Measurements from ENCODE around the gene USP12.
A peak's percentile ranks its signal among the peaks of the same experiment; 100 is the strongest.
"Not testable (repeated sequence)": the region's sequence is repeated elsewhere in the genome, so short reads cannot be mapped to it uniquely, and the experiment has no call there.

Gene USP12

DNA sequence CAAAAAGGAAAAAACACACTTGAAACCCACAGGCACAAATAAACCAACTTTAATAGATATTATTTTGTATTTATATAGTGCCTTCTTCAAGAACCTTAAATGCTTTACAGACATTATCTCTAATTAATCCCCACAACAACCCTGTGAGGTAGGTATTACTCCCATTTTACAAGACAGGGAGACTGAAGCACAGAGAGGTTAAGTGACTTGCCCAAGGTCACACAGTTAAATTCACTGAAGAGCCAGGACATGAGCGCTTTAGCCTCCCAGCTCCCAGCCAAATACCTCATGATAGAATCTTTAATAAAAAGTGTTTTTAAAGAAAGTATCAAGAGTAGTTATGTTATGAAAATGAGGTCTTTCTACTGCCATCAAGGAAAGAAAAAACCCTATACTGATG, 105.5 kb downstream of the USP12 start:
- H3K9me3 Mint-ChIP-seq (ENCODE audit: low read depth); H3K27ac Mint-ChIP-seq; H3K4me3 Mint-ChIP-seq; H3K27me3 Mint-ChIP-seq: not testable (repeated sequence)
- Mint-ChIP-seq H3K36me3 (peaks cover 18% of the 10 kb centered on the region), H3K4me1 (ENCODE audit: low read depth) (peaks cover 15% of the 10 kb centered on the region)

DNA sequence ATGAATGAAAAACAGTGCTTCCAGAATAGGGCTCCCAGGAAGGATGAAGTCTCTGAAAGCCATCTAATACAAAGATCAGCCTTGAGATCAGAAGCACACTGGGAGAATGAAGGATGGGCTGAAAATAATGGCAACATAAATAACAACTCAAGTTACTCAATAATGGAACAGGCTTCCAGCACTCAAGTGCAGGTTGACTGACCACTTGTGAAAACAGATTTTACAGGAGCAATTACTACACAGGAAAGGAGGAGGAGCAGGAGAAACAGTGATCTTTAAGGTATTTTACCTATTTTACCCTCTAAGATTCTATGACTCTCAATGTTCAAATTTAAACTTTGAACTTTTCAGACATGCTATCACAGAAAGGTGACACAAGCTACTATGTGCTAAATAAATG, 106.0 kb downstream of the USP12 start:
- Mint-ChIP-seq H3K9me3 (ENCODE audit: low read depth) (no peaks in the 10 kb centered on the region), H3K4me1 (ENCODE audit: low read depth) (peaks cover 15% of the 10 kb centered on the region), H3K27me3 (no peaks in the 10 kb centered on the region), H3K4me3 (no peak overlapping the region), H3K36me3 (peaks cover 18% of the 10 kb centered on the region), H3K27ac (no peak overlapping the region)

DNA sequence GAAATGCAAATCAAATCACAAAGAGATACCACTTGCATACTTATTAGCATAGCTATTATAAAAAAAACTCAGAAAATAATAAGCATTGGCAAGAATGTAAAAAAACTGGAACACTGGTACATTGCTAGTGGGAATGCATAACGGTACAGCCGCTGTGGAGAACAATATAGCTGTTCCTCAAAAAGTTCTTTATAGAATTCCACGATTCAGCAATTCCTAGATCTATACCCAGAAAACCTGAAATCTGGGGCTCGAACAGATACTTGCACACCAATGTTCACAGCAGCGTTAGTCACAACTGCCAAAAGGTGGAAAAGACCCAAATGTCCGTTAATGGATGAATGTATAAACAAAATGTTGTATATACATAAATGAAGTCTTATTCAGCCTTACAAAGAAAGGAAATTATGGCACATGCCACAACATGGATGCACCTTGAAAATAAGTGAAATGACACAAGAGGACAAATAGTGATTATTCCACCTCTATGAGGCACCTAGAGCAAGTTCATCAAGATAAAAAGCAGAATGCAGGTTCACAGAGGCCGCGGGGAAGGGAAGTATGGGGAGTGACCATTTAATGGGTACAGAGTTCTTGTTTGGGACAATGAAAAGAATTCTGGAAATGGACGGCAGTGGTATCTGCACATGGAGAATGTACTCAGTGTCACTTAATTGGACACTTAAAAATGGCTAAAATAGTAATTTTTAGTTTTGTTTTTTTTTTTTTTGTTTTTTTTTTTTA, 107.2 kb downstream of the USP12 start:
- Mint-ChIP-seq H3K9me3 (ENCODE audit: low read depth) (no peaks in the 10 kb centered on the region), H3K4me1 (ENCODE audit: low read depth) (peaks cover 15% of the 10 kb centered on the region), H3K36me3 (peaks cover 15% of the 10 kb centered on the region), H3K4me3 (no peak overlapping the region), H3K27me3 (no peaks in the 10 kb centered on the region), H3K27ac (no peak overlapping the region)

DNA sequence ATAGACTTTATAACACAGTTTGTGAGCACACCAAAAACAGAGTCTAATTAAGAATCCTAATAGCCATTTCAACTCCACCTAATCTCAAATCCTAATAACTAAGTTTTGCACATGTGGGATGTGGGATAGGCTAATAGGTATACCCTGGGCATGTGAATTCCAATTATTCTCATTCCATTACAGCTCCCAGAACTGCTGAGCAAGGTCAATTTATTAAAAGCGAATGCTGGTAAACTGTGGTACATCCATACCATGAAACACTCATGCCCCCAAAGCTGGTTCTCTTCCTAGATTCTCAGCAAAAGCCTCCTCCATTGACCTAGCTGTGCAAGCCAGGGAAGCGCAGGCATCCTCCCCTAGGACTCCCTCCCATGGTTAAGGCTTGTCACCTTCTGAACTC, 113.8 kb downstream of the USP12 start:
- no peak overlapping the region for H3K4me3 Mint-ChIP-seq
- H3K27me3 Mint-ChIP-seq: no peaks in the 10 kb centered on the region
- no peak overlapping the region for H3K27ac Mint-ChIP-seq
- no peaks in the 10 kb centered on the region for H3K9me3 Mint-ChIP-seq (ENCODE audit: low read depth)
- peaks cover 2% of the 10 kb centered on the region for H3K36me3 Mint-ChIP-seq
- peaks cover 19% of the 10 kb centered on the region for H3K4me1 Mint-ChIP-seq (ENCODE audit: low read depth)

DNA sequence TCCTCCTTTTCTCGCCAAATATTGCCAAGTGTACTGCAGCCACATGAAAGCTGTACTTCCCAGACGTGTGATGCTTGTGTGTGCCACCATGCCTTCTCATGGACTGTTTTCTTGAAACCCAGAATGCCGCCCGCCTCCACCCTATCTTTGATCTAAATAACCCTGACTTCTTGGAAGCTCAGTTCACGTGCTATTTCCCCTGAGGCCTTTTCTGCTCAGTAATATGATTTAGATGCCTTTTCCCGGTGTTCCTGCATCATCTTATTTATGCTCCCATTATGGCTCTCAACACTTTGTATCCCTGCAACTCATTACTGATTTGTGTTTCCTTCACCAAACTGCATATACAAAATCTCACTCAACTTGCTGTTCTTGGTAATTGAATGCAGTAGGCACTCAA, 116.1 kb downstream of the USP12 start:
- H3K27ac Mint-ChIP-seq: no peak overlapping the region
- H3K27me3 Mint-ChIP-seq: no peaks in the 10 kb centered on the region
- H3K36me3 Mint-ChIP-seq: peaks cover 7% of the 10 kb centered on the region
- no peak overlapping the region for H3K4me3 Mint-ChIP-seq
- H3K4me1 Mint-ChIP-seq (ENCODE audit: low read depth): peaks cover 19% of the 10 kb centered on the region
- H3K9me3 Mint-ChIP-seq (ENCODE audit: low read depth): no peaks in the 10 kb centered on the region

DNA sequence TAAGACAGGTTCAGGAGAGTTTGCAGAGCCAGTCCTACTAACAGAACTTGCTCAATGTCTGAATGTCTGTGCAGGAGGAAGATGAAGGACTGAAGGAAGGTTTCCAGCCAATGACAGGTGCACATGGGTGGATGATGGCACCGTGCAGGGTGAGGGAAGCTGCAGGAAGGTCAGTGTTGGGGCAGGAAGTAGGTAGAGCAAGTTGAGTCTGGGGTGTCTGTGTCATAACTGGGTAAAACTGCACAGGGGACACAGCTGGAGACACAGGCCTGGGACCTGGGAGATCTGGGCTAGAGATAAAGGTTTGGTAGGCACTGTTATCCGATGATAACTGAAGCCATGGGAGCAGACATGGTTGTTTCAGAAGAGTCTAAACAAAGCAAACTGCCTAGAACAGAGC, 116.9 kb downstream of the USP12 start:
- no peak overlapping the region for H3K27ac Mint-ChIP-seq
- H3K4me3 Mint-ChIP-seq: no peak overlapping the region

DNA sequence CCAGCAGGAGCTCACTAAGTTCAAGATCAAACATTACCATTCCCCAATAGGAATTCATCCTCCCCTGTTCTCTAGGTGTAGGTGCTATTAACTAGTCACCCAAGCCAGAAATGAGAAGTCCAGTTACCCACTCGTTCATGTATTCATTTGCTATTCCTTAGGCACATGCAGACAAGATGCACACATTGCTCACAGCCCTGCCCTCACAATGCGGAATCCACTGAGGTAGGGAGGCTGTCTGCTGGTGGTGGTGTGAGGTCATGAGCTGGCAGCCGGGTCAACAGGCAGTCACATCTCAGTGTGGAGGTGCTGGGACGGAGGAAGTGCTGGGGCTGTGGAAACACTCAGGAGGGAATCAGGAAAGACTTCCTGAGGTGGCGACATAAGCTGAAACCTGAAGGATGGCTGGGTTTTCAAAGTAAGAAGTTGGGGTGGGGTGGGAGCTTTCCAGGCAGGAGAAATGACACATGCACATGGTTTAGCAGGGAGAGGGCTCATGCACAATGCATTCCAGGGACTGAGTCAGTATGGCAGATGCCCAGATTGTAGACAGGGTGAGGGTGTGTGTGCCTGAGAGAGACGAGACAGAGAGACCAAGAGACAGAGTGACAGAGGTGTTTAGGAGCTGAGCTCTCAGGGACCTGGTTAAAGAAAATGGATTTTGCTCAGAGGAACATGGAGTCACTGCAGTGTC, 117.6 kb downstream of the USP12 start:
- no peaks in the 10 kb centered on the region for H3K9me3 Mint-ChIP-seq (ENCODE audit: low read depth)
- H3K4me3 Mint-ChIP-seq: no peak overlapping the region
- no peaks in the 10 kb centered on the region for H3K27me3 Mint-ChIP-seq
- H3K36me3 Mint-ChIP-seq: peaks cover 8% of the 10 kb centered on the region
- peaks cover 19% of the 10 kb centered on the region for H3K4me1 Mint-ChIP-seq (ENCODE audit: low read depth)
- H3K27ac Mint-ChIP-seq: no peak overlapping the region

More for the DNA sequence above, 116.9 kb downstream of the USP12 start:
- Mint-ChIP-seq H3K36me3 (peaks cover 8% of the 10 kb centered on the region), H3K27me3 (no peaks in the 10 kb centered on the region), H3K4me1 (ENCODE audit: low read depth) (peaks cover 19% of the 10 kb centered on the region), H3K9me3 (ENCODE audit: low read depth) (no peaks in the 10 kb centered on the region)

DNA sequence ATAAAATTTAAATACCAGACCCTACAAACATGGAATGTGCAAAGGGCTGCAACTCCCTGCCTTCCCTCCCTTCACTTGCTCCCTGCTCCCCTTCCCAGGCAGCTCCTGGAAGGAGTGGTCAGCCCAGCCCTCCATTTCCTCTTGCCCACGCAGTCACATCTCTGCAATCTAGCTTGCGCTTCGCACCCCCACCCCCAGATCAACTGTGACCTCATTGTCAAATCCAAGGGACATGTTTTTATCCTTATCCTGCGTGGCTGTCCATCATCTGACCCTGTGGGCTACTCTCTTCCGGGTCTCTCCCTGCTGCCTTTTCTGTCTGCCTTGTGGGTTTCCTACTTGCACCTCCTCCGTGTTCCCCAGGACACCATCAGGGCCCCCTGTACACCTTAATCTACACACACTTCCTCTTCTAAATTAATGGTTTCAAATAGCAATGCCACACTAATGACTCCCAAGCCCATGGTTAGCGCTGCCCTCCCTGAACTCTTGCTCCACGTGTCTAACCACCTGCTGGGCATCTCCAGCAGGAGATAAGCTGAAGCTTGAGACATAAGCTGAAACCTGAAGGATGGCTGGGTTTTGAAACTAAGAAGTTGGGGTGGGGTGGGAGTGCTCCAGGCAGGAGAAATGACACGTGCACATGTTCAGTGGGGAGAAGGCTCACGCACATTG, 118.3 kb downstream of the USP12 start:
- Mint-ChIP-seq H3K36me3 (peaks cover 8% of the 10 kb centered on the region), H3K9me3 (ENCODE audit: low read depth) (no peaks in the 10 kb centered on the region), H3K27me3 (no peaks in the 10 kb centered on the region), H3K27ac (peak overlapping the region; percentile 41), H3K4me1 (ENCODE audit: low read depth) (peaks cover 19% of the 10 kb centered on the region), H3K4me3 (no peak overlapping the region)

DNA sequence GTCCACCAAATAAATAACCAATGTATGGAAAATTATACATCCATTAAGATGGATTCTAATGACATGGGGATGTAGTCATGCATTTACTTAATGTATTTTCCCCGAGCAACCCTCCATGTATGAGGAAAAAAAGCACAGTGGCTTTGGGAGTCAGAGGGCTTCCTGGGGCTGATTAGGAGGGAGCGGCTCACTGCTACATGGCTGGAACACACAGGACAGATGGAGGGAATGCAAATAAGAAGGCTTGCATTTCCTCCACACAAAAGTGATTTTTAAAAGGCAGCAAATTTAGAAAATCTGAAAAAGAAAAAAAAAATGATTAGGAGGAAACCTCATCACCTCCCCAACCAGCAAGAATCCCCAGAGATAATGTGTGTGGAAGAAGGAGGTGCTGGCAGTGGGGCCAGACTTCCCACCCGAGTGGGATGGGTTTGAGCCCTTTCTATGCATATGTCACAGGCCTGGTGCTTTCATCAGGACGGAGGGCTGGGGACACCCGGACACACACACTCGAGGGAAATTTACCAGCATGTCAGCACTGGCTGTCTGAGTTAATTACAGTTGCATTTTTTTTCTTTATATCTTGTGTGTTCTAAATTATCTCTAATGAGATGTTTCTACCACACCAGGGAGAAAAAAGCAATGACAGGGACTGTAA, 118.9 kb downstream of the USP12 start:
- peak overlapping the region; percentile 31 for H3K27ac Mint-ChIP-seq
- H3K36me3 Mint-ChIP-seq: peaks cover 8% of the 10 kb centered on the region
- no peaks in the 10 kb centered on the region for H3K9me3 Mint-ChIP-seq (ENCODE audit: low read depth)
- H3K27me3 Mint-ChIP-seq: no peaks in the 10 kb centered on the region
- peaks cover 19% of the 10 kb centered on the region for H3K4me1 Mint-ChIP-seq (ENCODE audit: low read depth)
- H3K4me3 Mint-ChIP-seq: no peak overlapping the region

DNA sequence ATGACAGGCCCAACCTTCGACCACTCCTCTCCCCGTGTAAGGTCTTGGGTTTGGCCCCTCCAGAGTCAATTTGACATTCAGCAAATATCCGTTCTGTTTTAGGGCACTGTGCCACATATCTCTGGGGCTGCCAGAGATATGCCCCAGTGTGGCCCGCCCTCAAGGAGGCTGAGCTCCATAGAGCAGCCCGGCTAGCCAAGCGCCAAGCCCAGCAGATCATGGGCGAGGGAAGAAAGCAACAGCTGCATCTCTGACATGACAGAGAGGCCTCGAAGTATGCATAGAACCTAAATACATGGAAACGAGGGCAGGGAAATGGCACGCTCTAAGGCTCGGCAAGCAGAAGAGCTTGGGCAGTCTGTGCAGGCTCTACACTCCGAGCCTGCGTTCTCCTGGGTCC, 124.5 kb downstream of the USP12 start:
- H3K9me3 Mint-ChIP-seq (ENCODE audit: low read depth): no peaks in the 10 kb centered on the region
- H3K4me3 Mint-ChIP-seq: no peak overlapping the region
- peaks cover 28% of the 10 kb centered on the region for H3K4me1 Mint-ChIP-seq (ENCODE audit: low read depth)
- no peaks in the 10 kb centered on the region for H3K27me3 Mint-ChIP-seq
- H3K36me3 Mint-ChIP-seq: peaks cover 8% of the 10 kb centered on the region
- no peak overlapping the region for H3K27ac Mint-ChIP-seq

DNA sequence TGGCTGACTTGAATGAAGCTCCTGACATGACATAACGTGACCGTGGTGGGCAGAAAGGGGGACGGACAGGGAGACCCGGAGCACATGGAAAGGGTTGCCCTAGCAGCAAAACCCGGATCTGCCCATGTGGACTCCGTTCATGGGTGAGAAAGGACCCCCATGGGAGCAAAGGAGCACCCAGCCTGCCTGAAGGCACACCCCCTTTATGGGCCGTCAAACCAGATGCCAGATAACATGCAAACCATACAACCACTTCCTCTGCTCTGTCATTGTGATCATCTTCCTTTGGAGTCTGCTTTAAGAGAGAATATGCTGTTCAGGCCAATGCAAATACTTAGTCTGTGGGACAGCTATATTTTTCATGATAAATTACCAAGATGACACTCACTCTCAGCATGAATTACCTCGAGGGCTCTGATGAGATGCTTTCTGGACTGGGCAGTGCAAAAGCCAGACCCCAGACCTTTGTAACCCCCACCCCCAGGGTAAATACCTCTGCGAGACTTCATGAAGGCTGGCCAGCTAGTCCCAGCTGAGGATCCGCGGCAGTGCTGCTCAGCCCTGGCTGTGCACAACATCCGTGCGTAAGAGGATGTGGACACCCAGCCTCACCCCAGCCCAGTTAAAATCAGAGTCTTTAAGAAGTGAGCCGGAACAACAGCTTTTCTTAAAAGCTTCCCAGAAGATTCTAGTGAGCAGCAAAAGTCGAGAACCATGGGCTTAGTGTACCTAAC, 126.6 kb downstream of the USP12 start:
- Mint-ChIP-seq H3K9me3 (ENCODE audit: low read depth) (no peaks in the 10 kb centered on the region), H3K27me3 (no peaks in the 10 kb centered on the region), H3K27ac (peak overlapping the region; percentile 58), H3K4me1 (ENCODE audit: low read depth) (peaks cover 28% of the 10 kb centered on the region), H3K36me3 (no peaks in the 10 kb centered on the region), H3K4me3 (peak overlapping the region; percentile 22)

DNA sequence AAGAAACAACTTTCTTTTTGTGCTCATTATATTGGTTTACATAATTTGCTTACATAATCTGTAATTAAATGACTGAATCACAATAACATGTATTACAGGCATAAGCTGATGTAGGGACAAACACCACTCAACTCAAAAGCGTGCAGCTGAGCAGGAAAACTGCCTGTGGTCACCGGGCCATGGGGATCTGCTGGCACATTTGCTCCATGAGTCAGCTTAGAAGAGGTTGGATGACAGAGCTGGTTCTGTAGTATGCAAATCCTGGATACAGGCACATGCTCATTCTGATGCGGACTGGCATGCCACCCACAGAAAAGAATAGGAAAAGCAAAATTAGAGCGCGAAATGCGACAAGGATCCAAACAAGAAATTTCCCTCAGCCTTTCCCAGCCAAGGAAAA, 128.6 kb downstream of the USP12 start:
- Mint-ChIP-seq H3K36me3 (no peaks in the 10 kb centered on the region), H3K9me3 (ENCODE audit: low read depth) (no peaks in the 10 kb centered on the region), H3K27me3 (no peaks in the 10 kb centered on the region), H3K4me3 (no peak overlapping the region), H3K4me1 (ENCODE audit: low read depth) (peaks cover 28% of the 10 kb centered on the region), H3K27ac (no peak overlapping the region)

DNA sequence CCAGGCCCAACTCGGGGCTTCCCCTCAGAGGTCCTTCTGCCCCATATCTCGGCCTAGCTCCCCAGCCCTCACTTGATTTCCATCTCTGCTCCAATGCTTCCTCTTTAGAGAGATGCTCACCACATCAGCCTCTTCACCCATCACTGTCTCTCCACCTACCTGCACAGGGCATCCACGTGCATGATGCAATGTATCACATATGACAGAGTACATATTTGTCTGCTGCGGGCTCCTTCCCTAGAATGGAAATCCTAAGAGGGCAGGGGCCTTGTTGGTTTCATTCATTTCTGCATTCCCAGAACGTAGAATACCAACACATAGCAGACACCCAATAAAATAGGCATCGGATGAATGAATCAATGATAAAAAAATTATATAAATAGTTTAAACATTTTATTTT, 130.3 kb downstream of the USP12 start:
- H3K9me3 Mint-ChIP-seq (ENCODE audit: low read depth): no peaks in the 10 kb centered on the region
- H3K27ac Mint-ChIP-seq: no peak overlapping the region
- no peaks in the 10 kb centered on the region for H3K36me3 Mint-ChIP-seq
- no peak overlapping the region for H3K4me3 Mint-ChIP-seq
- peaks cover 24% of the 10 kb centered on the region for H3K4me1 Mint-ChIP-seq (ENCODE audit: low read depth)
- peaks cover 1% of the 10 kb centered on the region for H3K27me3 Mint-ChIP-seq

DNA sequence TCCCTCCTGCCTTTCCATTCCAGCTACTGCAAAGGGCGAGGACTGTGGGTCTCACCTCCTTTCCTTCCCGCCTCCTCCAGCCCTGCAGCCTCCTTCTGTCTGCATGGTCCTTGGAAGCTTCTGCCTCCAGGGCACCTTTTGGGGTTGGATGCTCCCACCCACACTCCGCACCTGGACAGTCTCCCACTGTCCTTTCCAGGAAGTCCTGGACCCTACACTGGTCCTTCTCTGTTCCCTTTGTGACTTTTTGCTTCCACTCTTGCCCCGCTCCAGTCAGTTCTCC, 130.8 kb downstream of the USP12 start:
- Mint-ChIP-seq H3K9me3 (ENCODE audit: low read depth) (no peaks in the 10 kb centered on the region), H3K4me3 (no peak overlapping the region), H3K27me3 (peaks cover 1% of the 10 kb centered on the region), H3K4me1 (ENCODE audit: low read depth) (peaks cover 19% of the 10 kb centered on the region), H3K27ac (no peak overlapping the region), H3K36me3 (no peaks in the 10 kb centered on the region)

Measured in activated naive CD8-positive, alpha-beta T cell (primary cell).